Activated B cell treated with CpG ODN at 0.5 μM for 24 hours (primary cell): ENCODE results near the gene UNCX. TPM values are rescaled to one million over a fixed set of nuclear protein-coding genes. Genes with fewer than 3 reads are reported as not detected.

Experiments used
- ATAC-seq: fragments of 200-7000 bp; cut with Tn5 transposase; one replicate; pipeline ENCODE4 v1.10.0; 2021; ENCODE audit warnings: low read depth, mild to moderate bottlenecking, moderate library complexity
- CTCF ChIA-PET: fragments of 350-600 bp; sonication (Branson Sonifier 250); formaldehyde crosslinking; loops from one replicate; lab custom pipeline; 2021; ENCODE audit warnings: antibody characterized with exemption; lab: Charles Lee
- POLR2A ChIA-PET: fragments of 350-600 bp; sonication (Branson Sonifier 250); formaldehyde crosslinking; loops from one replicate; lab custom pipeline; 2021; ENCODE audit warnings: antibody characterized with exemption; lab: Charles Lee
- DNase-seq: peaks from one replicate; pipeline ENCODE4 v3.0.0; 2022
- H3K27ac Mint-ChIP-seq: one replicate; pipeline ENCODE4 v1.8.0; 2020; ENCODE audit warnings: mixed read lengths
- H3K27me3 Mint-ChIP-seq: one replicate; pipeline ENCODE4 v1.8.0; 2021; ENCODE audit warnings: mixed read lengths
- H3K36me3 Mint-ChIP-seq: one replicate; pipeline ENCODE4 v1.8.0; 2021; ENCODE audit warnings: low read depth, mixed read lengths
- H3K4me1 Mint-ChIP-seq: one replicate; pipeline ENCODE4 v1.8.0; 2021; ENCODE audit warnings: mixed read lengths
- H3K4me3 Mint-ChIP-seq: one replicate; pipeline ENCODE4 v1.8.0; 2020; ENCODE audit warnings: mild to moderate bottlenecking, mixed read lengths
- H3K9me3 Mint-ChIP-seq: one replicate; pipeline ENCODE4 v1.8.0; 2020; ENCODE audit warnings: mixed read lengths
- CTCF ChIP-seq: fragments of 200-600 bp; IDR thresholded peaks from one replicate; pipeline ENCODE4 v1.8.0; 2022; ENCODE audit warnings: antibody characterized with exemption, mild to moderate bottlenecking
- intact Hi-C: fragments of 100-400 bp; cut with micrococcal nuclease; formaldehyde crosslinking; loops from one replicate; pipeline ENCODE4 v1.15.1; 2024
- total RNA-seq: library from RNA; stranded (reverse); gene quantifications from 2 replicates; pipeline ENCODE4 v1.2.3, GENCODE V29; 2022

UNCX gene
- total RNA-seq, 1 donor from 2014 or later, result not detected

GRCh38 chr7:1263391-1263951 is 30.8 kb downstream of the UNCX start:
- DNase-seq (no peak), ATAC-seq (no peak)
- no peak overlapping the region for H3K27ac Mint-ChIP-seq
- H3K27me3 Mint-ChIP-seq, result peaks cover 15% of the 10 kb centered on the region
- H3K4me1 Mint-ChIP-seq, result no peaks in the 10 kb centered on the region
- no peaks in the 10 kb centered on the region for H3K9me3 Mint-ChIP-seq
- ChIA-PET CTCF (no interaction called here), POLR2A (no interaction called here)
- no peak overlapping the region for H3K4me3 Mint-ChIP-seq
- no peak for TF ChIP-seq CTCF
- intact Hi-C loops, result no loop called here
- no peaks in the 10 kb centered on the region for H3K36me3 Mint-ChIP-seq

- POLR2A ChIA-PET, result no interaction called here
These were observed 31.9 kb downstream of the UNCX start for GRCh38 chr7:1264345-1265280.

GRCh38 chr7:1267016-1267900 is 34.6 kb downstream of the UNCX start:
- Mint-ChIP-seq H3K36me3 (no peaks in the 10 kb centered on the region), H3K9me3 (no peaks in the 10 kb centered on the region), H3K4me3 (no peak overlapping the region), H3K27ac (no peak overlapping the region), H3K27me3 (peaks cover 22% of the 10 kb centered on the region), H3K4me1 (no peaks in the 10 kb centered on the region)
- DNase-seq (no peak), ATAC-seq (no peak)
- intact Hi-C loops, result no loop called here
- TF ChIP-seq CTCF, result no peak
- ChIA-PET POLR2A (no interaction called here), CTCF (no interaction called here)

More at GRCh38 chr7:1264345-1265280, 31.9 kb downstream of the UNCX start:
- TF ChIP-seq CTCF, result no peak
- Mint-ChIP-seq H3K9me3 (no peaks in the 10 kb centered on the region), H3K27ac (no peak overlapping the region), H3K36me3 (no peaks in the 10 kb centered on the region), H3K27me3 (peaks cover 21% of the 10 kb centered on the region), H3K4me3 (no peak overlapping the region), H3K4me1 (no peaks in the 10 kb centered on the region)
- ATAC-seq, result no peak
- CTCF ChIA-PET, result no interaction called here
- intact Hi-C loops, result no loop called here
- no peak for DNase-seq

- CTCF ChIA-PET, result no interaction called here
- intact Hi-C loops, result no loop called here
- ATAC-seq (no peak), DNase-seq (no peak)
- Mint-ChIP-seq H3K27me3 (peaks cover 22% of the 10 kb centered on the region), H3K4me1 (no peaks in the 10 kb centered on the region), H3K36me3 (no peaks in the 10 kb centered on the region), H3K9me3 (no peaks in the 10 kb centered on the region), H3K27ac (no peak overlapping the region), H3K4me3 (no peak overlapping the region)
- TF ChIP-seq CTCF, result no peak
- POLR2A ChIA-PET, result no interaction called here
These were observed 35.6 kb downstream of the UNCX start for GRCh38 chr7:1268076-1268815.
